ENCODE data around the gene KCNJ12.

GRCh38 chr17:21361020-21361809 lies 14.9 kb upstream of the KCNJ12 start:
- TF ChIP-seq POLR2A (IDR thresholded peaks at IDR 0.05), result no peak
- TF ChIP-seq CTCF (IDR thresholded peaks at IDR 0.05 in 4 of 5, conservative IDR thresholded peaks at IDR 0.05 in 1 of 5), result no peak

Measured in gastrocnemius medialis (tissue), 4 donors.